GM21526 (cell line): Measurements from ENCODE around the gene ZBTB2.
A peak's percentile ranks its signal among the peaks of the same experiment; 100 is the strongest.
"Not testable (repeated sequence)": the region's sequence is repeated elsewhere in the genome, so short reads cannot be mapped to it uniquely, and the experiment has no call there.

Source experiments
- ATAC-seq: cut with Tn5 transposase; IDR thresholded peaks from one replicate; pipeline ENCODE4 v1.9.1; 2021; ENCODE audit warnings: moderate library complexity; ENCODE audit not compliant: unreplicated experiment, low FRiP score

ZBTB2 gene

DNA sequence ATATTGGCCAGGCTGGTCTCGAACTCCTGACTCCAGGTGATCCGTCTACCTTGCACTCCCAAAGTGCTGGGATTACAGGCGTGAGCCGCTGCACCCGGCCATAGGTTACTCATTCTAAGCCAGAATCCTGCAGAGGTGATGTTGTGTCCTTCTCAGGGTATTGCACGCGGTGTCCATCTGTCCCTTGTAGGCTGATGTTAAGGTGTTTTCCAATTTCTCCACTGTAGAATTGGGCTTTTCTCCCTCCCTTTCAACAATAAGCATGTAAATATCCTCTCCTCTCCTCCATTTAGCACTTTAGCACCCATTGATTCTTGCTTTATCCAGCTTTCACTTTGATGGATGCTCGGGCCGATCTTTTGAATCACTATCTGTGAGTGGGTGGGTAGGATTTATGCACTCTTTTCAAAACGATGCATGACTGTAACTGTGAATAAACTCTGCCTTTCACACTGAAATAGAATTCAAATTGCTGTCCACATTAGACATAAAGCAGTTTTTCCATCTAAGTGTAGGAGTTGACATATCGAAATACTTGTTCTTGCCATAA lies 52.6 kb downstream of the ZBTB2 start:
- no peak for ATAC-seq

- ATAC-seq = no peak
Measured at GRCh38 chr6:151335930-151336329, 55.4 kb downstream of the ZBTB2 start.

DNA sequence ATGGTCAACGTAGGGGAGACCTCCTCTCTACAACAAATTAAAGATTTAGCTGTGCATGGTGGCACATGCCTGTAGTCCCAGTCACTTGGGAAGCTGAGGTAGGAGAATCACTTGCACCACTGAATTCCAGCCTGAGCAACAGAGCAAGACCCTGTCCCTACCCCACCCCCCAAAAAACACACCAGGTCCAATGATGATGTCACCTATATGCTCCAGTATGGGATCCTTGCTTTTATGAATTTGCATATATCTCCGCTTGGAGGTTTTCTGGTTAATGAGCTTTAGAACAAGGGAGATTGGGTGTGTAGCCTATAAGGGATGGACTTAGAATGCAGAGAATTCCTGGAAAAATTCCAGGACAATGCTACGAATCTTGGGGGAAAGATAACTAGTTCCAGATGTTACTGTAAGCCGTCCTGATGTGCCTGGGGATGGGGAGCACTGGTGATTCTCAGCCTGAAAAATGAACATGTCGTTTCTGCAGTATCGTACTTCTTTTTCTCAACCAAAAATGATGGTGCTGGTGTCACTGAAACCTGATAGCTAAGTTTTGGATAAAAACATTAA lies 61.1 kb downstream of the ZBTB2 start:
- no peak for ATAC-seq

DNA sequence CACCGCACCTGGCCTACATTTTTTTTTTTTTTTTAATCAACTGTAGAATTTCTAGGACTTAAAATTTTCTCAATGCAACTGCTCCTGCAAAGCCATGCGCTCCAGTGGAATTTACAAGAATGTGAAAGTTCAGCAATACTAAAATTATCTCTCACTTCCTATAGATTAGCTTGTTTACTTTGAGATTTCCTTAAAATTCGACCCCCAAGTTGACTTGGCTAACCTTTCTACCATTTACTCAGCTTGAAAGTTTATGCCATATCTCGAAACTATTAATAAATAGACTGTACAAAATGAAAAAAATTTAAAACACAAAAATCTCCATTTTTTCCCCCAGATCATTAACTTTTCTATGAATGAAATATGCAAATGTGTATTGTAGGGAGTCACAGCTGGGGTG lies 64.3 kb downstream of the ZBTB2 start:
- ATAC-seq = no peak

DNA sequence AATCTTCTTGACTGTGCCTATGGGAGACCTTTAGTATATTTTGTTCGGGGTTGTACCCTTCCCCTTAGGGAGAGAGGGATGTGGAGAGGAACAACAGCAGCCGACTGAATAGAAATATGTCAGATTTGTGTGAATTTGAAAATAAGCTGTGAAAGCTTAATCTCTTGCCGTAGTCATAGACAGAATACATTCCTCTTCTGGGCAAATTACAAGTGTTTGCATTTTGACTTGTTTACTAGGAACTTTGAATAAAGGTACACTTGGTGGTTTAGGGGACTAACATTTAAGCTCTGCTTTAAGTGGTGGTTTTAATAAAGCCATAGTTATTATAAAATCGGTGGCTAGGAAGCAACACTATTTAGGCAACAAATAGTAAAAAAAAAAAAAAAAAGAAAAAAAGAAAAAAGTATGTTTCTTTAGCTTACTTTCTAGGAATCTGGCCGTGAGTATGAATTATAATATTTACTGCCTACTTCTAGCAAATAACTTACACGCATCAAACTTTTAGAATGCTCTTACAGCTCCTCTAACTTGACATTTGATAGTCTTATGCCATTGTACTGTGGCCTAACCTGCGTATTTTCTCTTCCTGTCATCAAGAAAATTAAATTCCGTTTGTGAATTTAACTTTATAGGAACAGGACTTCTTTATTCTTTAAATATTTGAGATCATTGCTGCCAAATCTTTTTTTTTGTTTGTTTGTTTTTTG lies 65.1 kb downstream of the ZBTB2 start:
- no peak for ATAC-seq

DNA sequence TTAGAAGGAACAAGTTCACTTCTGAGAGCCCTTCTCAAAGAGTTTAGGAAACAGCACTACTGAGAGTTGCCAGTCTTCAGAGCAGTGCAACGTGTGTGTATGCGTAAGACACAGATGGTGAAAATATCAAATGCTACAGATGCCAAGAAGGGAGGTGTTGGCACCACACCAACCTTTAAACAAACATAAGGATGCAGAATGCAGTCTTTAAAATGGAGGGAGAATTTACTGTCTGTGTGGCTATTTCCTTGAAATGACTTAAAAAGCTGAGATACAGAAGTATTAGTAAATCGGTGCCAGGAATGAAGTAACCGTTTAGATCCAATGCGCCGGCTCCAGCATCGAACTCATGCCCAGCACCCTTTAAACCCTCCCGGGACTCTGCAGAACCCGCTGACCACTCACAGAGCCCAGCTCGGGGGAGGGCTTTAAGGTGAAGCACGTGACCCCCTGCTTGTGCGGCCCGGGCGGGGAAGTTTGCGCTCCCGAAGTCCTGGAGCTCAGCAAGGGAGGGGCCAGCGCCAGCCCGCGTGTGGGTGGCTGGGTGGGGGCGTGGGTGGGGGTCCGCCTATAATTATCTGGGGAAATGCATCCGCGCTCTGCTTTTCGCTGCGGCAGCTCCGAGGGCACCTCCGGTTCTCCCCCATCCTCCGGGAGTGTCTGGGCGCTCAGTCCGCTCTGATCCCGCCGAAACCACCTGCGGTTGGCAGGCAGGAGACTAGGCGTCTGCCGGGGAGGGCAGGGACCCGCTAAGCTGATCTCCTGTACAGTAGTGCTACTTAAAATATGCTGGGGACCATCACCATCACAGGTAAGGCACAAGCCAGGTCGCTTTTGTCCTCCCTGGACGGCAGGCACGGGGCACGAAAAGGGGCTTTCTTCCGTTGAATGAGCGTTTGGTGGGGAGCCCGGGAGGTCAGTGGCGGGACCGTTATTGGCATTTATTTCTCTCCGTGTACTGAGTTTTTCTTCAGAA lies 66.0 kb downstream of the ZBTB2 start:
- no peak for ATAC-seq

- ATAC-seq = peak; percentile 26
Measured at GRCh38 chr6:151324488-151324825, 66.9 kb downstream of the ZBTB2 start.

- peak; percentile 85 for ATAC-seq
Measured at GRCh38 chr6:151323791-151324487, 67.4 kb downstream of the ZBTB2 start.

DNA sequence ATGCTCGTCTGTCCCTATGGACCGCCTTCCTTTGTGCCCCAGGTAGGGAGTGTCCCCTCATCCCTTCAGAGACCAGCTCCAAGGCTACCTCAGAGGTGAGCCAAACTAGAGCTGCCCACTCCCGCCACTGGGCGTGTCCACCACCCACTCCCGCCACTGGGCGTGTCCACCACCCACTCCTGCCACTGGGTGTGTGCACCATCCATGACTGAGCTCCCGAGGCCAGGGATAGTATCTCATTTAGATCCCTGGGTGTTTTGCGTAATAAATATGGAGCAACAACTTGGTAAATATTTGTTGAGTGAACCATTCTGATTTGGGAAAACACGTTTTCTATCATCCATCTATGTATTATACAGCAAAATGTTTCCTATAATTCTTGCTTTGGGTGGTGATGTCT lies 68.8 kb downstream of the ZBTB2 start:
- ATAC-seq = no peak

DNA sequence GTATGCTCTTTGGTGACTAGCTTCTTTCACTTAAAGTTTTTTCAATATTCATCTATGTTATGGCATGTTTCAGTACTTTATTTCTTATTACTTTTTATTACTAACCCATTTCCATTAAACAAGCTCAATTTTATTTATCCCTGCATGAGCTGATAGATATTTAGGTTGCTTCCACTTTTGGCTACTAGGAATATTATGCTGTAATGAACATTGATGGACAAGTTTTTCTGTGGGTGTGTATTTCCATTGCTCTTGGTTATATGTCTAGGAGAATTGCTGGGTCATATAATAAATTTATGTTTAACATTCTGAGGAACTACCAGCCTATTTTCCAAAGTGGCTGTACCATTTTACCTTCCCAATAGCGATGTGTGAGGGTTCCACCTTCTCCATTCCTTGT lies 69.9 kb downstream of the ZBTB2 start:
- no peak for ATAC-seq

- ATAC-seq = no peak
Measured at GRCh38 chr6:151320140-151320539, 71.2 kb downstream of the ZBTB2 start.

- no peak for ATAC-seq
Measured at GRCh38 chr6:151317995-151318365, 73.4 kb downstream of the ZBTB2 start.

DNA sequence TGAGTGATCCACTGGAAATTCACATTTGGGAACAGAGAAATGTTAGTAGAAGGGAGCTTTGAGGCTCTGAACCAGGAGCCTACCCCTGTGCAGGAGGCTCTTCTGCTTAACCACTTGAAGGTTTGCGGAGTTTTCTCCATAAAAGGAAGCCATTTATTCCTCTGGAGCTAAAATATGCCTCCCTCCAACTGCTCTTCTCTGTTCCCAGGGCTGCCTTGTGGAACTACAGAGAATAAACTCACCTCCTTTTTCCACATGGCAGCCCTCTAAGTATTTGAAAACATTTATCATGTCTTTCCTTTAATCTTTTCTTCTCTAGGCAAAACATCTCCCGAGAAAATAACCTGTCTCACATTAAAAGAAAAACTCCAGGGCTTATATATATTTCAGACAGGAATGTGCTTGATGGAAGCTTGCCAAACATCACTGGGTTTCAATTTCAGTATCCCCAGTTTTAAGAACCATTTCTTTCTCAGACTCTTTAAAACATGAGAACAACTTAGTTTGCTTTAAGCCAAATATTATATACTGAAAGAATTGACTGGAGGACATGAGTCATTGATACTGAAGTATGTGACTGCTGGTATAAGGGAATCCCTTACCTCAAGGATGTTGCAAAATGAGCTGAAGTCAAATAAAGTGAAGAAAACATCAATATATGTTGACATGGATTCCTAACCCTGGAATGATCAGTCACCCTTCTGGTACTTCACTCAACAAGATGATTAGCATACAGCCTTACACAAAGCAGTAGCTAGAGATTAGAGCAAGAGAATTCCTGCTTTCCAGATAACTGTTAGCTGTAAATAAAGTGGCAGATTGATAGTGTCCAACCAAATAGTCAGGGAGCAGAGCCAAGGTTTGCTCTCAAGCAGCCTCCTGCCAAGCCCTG lies 74.0 kb downstream of the ZBTB2 start:
- ATAC-seq = no peak

GRCh38 chr6:151315661-151316060 lies 75.7 kb downstream of the ZBTB2 start:
- ATAC-seq = not testable (repeated sequence)
